ENCODE results near the gene SMYD3. TPM values are rescaled to one million over a fixed set of nuclear protein-coding genes. Genes with fewer than 3 reads are reported as not detected.

SMYD3 gene
- total RNA-seq, 1 experiment from 2014 or later = 25.5 TPM

DNA sequence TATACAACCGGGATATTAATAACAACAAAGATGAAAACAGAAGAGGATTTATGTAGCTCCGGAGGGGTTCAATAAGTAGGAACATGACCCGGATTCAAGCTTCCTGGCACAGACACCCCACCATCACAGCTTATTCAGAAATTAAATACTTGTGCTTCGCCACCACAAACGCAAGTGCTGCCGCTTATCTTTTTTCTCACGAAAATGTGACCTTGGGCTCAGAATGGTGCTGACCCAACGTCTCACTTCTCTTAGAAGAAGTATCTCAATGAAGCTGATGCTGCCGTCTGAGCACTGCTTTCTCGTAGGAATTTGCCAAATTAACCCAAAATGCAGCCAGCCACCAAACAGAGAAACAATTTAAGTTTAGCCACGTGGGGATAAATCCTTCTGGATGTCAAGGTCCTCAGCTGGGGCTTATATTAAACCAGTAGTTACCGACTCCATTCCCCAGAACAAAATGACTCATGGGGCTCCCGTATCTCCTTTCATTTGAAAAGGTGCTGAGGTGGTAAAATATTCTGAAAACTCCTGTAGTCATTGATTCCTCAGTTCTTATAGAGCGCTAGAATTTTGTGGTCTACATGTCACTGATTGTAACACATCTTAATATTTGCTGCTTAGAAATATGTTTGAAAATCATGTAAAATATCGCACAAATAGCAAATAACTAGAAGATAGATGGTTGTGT lies 466.7 kb downstream of the SMYD3 start:
- Histone ChIP-seq H3K9ac (ENCODE audit: extremely low read depth, insufficient read length, low read length) (no peak overlapping the region), H3K23me2 (ENCODE audit: insufficient read length, low read depth, low read length, poor library complexity, severe bottlenecking) (no peaks in the 10 kb centered on the region), H4K5ac (ENCODE audit: insufficient read length, low read depth, low read length) (no peak overlapping the region), H3K27me3 (ENCODE audit: insufficient read depth, low read length) (no peaks in the 10 kb centered on the region), H3K56ac (ENCODE audit: insufficient read length, low read depth, low read length) (no peak overlapping the region), H3K4me1 (ENCODE audit: insufficient read depth, low read length) (no peaks in the 10 kb centered on the region), H2BK20ac (ENCODE audit: low read depth, low read length, poor library complexity, severe bottlenecking) (no peak overlapping the region), H2BK15ac (ENCODE audit: low read depth, low read length) (no peak overlapping the region), H2AK5ac (ENCODE audit: insufficient read length, low read length) (no peak overlapping the region), H3K14ac (ENCODE audit: insufficient read depth, low read length) (no peak overlapping the region), H2BK5ac (ENCODE audit: insufficient read length, low read length) (no peak overlapping the region), H3K18ac (ENCODE audit: insufficient read length, low read depth, low read length) (no peak overlapping the region), H4K20me1 (ENCODE audit: control insufficient read depth, insufficient read depth, insufficient read length) (no peaks in the 10 kb centered on the region), H3K4me2 (ENCODE audit: insufficient read depth, insufficient read length, low read length) (no peak overlapping the region), H3K23ac (ENCODE audit: insufficient read length, low read depth, low read length) (no peak overlapping the region), H4K8ac (replicated peaks; ENCODE audit: insufficient read length, low read depth, low read length) (no peak overlapping the region), H3T11ph (ENCODE audit: low read length) (no peak overlapping the region), H3K79me1 (ENCODE audit: insufficient read depth, low read depth, low read length, poor library complexity, severe bottlenecking) (no peaks in the 10 kb centered on the region), H3K27ac (ENCODE audit: insufficient read length, low read depth, low read length) (no peak overlapping the region), H4K91ac (ENCODE audit: insufficient read length, low read depth, low read length) (no peak overlapping the region), H3K4ac (ENCODE audit: low read depth, low read length) (no peak overlapping the region), H2AFZ (ENCODE audit: low read length) (no peak overlapping the region), H3K79me2 (ENCODE audit: insufficient read depth, low read length) (no peaks in the 10 kb centered on the region), H2BK12ac (ENCODE audit: insufficient read length, low read depth, low read length) (no peak overlapping the region), H2BK120ac (ENCODE audit: low read depth, low read length, poor library complexity, severe bottlenecking) (no peak overlapping the region), H3K9me3 (ENCODE audit: control insufficient read depth, low read depth, low read length) (no peaks in the 10 kb centered on the region)
- no peak overlapping the region for H3K27ac Mint-ChIP-seq
- DNase-seq = no peak
- H3K36me3 Mint-ChIP-seq (ENCODE audit: insufficient read depth in 1 of 3, low read depth in 3 of 3) = no peaks in the 10 kb centered on the region
- TF ChIP-seq, protein P1, sequence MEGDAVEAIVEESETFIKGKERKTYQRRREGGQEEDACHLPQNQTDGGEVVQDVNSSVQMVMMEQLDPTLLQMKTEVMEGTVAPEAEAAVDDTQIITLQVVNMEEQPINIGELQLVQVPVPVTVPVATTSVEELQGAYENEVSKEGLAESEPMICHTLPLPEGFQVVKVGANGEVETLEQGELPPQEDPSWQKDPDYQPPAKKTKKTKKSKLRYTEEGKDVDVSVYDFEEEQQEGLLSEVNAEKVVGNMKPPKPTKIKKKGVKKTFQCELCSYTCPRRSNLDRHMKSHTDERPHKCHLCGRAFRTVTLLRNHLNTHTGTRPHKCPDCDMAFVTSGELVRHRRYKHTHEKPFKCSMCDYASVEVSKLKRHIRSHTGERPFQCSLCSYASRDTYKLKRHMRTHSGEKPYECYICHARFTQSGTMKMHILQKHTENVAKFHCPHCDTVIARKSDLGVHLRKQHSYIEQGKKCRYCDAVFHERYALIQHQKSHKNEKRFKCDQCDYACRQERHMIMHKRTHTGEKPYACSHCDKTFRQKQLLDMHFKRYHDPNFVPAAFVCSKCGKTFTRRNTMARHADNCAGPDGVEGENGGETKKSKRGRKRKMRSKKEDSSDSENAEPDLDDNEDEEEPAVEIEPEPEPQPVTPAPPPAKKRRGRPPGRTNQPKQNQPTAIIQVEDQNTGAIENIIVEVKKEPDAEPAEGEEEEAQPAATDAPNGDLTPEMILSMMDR (conservative IDR thresholded peaks at IDR 0.05) = no peak
- H3K9me3 Mint-ChIP-seq = peaks cover 0 to 6% of the 10 kb centered on the region in 2 experiments; a peak in 2 of 5 replicates
- H3K27me3 Mint-ChIP-seq (ENCODE audit: low read depth) = no peaks in the 10 kb centered on the region
- peaks cover 4 to 9% of the 10 kb centered on the region in 2 experiments; a peak in 3 of 4 replicates for H3K4me1 Mint-ChIP-seq
- H3K4me3 Mint-ChIP-seq = no peak overlapping the region
- no CpG with 5 or more reads among the region's 15 CpGs for WGBS (ENCODE audit: extremely low coverage, insufficient read length, low lambda C conversion rate)

Data from H9 (cell line).